Liver (tissue), 3 donors: ENCODE results near the gene SDE2.

Experiments
- EGR1 ChIP-seq, 2 donors: IDR thresholded peaks; 2 replicates each; pipeline ENCODE4 v1.6.1; 2016 to 2018; ENCODE audit warnings: antibody characterized with exemption in 2 of 2, low read depth in 2 of 2
- FOXA1 ChIP-seq: IDR thresholded peaks from 2 replicates; pipeline ENCODE4 v1.6.1; 2016; ENCODE audit warnings: antibody characterized with exemption
- HNF4G ChIP-seq: IDR thresholded peaks from 2 replicates; pipeline ENCODE4 v1.6.1; 2016; ENCODE audit warnings: antibody characterized with exemption
- RAD21 ChIP-seq, 2 donors: IDR thresholded peaks; 2 replicates each; pipeline ENCODE4 v1.6.1; 2016; ENCODE audit warnings: antibody characterized with exemption in 2 of 2, mild to moderate bottlenecking in 2 of 2
- RXRA ChIP-seq, 2 donors: IDR thresholded peaks; 2 replicates each; pipeline ENCODE4 v1.6.1; 2017 to 2018; ENCODE audit warnings: antibody characterized with exemption in 2 of 2, mild to moderate bottlenecking in 1 of 2
- SP1 ChIP-seq: IDR thresholded peaks from 2 replicates; pipeline ENCODE4 v1.6.1; 2018; ENCODE audit warnings: antibody characterized with exemption, mild to moderate bottlenecking
- YY1 ChIP-seq: IDR thresholded peaks from 2 replicates; pipeline ENCODE4 v1.6.1; 2016; ENCODE audit warnings: antibody characterized with exemption, mild to moderate bottlenecking
- TF ChIP-seq, protein P1 (sequence below): IDR thresholded peaks from 2 replicates; pipeline ENCODE4 v1.6.1; 2016; ENCODE audit warnings: antibody characterized with exemption, mild to moderate bottlenecking
- TF ChIP-seq, protein P2 (sequence below): fragments of 150-350 bp; IDR thresholded peaks from 2 replicates; pipeline ENCODE4 v1.5.1; 2017; ENCODE audit warnings: improper control_type of control experiment, low read depth, low read length; ENCODE audit not compliant: missing input control
- TF ChIP-seq, protein P3 (sequence below): IDR thresholded peaks from 2 replicates; pipeline ENCODE4 v1.6.1; 2016; ENCODE audit warnings: antibody characterized with exemption
- TF ChIP-seq, protein P4 (sequence below): IDR thresholded peaks from 2 replicates; pipeline ENCODE4 v1.6.1; 2016; ENCODE audit warnings: antibody characterized with exemption
- donor health status: healthy.
- donor health status: healthy.

GRCh38 chr1:226038661-226039060 is 39.5 kb upstream of the SDE2 start:
- TF ChIP-seq, protein P1, sequence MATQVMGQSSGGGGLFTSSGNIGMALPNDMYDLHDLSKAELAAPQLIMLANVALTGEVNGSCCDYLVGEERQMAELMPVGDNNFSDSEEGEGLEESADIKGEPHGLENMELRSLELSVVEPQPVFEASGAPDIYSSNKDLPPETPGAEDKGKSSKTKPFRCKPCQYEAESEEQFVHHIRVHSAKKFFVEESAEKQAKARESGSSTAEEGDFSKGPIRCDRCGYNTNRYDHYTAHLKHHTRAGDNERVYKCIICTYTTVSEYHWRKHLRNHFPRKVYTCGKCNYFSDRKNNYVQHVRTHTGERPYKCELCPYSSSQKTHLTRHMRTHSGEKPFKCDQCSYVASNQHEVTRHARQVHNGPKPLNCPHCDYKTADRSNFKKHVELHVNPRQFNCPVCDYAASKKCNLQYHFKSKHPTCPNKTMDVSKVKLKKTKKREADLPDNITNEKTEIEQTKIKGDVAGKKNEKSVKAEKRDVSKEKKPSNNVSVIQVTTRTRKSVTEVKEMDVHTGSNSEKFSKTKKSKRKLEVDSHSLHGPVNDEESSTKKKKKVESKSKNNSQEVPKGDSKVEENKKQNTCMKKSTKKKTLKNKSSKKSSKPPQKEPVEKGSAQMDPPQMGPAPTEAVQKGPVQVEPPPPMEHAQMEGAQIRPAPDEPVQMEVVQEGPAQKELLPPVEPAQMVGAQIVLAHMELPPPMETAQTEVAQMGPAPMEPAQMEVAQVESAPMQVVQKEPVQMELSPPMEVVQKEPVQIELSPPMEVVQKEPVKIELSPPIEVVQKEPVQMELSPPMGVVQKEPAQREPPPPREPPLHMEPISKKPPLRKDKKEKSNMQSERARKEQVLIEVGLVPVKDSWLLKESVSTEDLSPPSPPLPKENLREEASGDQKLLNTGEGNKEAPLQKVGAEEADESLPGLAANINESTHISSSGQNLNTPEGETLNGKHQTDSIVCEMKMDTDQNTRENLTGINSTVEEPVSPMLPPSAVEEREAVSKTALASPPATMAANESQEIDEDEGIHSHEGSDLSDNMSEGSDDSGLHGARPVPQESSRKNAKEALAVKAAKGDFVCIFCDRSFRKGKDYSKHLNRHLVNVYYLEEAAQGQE: no peak
- TF ChIP-seq RXRA (IDR thresholded peaks at IDR 0.05) (no peak), HNF4G (no peak), EGR1 (IDR thresholded peaks at IDR 0.05; ENCODE audit: low read depth in 2 of 2) (no peak), YY1 (no peak), RAD21 (IDR thresholded peaks at IDR 0.05) (no peak), FOXA1 (no peak), SP1 (no peak)
- TF ChIP-seq, protein P2, sequence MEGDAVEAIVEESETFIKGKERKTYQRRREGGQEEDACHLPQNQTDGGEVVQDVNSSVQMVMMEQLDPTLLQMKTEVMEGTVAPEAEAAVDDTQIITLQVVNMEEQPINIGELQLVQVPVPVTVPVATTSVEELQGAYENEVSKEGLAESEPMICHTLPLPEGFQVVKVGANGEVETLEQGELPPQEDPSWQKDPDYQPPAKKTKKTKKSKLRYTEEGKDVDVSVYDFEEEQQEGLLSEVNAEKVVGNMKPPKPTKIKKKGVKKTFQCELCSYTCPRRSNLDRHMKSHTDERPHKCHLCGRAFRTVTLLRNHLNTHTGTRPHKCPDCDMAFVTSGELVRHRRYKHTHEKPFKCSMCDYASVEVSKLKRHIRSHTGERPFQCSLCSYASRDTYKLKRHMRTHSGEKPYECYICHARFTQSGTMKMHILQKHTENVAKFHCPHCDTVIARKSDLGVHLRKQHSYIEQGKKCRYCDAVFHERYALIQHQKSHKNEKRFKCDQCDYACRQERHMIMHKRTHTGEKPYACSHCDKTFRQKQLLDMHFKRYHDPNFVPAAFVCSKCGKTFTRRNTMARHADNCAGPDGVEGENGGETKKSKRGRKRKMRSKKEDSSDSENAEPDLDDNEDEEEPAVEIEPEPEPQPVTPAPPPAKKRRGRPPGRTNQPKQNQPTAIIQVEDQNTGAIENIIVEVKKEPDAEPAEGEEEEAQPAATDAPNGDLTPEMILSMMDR: no peak
- TF ChIP-seq, protein P3, sequence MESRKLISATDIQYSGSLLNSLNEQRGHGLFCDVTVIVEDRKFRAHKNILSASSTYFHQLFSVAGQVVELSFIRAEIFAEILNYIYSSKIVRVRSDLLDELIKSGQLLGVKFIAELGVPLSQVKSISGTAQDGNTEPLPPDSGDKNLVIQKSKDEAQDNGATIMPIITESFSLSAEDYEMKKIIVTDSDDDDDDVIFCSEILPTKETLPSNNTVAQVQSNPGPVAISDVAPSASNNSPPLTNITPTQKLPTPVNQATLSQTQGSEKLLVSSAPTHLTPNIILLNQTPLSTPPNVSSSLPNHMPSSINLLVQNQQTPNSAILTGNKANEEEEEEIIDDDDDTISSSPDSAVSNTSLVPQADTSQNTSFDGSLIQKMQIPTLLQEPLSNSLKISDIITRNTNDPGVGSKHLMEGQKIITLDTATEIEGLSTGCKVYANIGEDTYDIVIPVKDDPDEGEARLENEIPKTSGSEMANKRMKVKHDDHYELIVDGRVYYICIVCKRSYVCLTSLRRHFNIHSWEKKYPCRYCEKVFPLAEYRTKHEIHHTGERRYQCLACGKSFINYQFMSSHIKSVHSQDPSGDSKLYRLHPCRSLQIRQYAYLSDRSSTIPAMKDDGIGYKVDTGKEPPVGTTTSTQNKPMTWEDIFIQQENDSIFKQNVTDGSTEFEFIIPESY: no peak
- TF ChIP-seq, protein P4, sequence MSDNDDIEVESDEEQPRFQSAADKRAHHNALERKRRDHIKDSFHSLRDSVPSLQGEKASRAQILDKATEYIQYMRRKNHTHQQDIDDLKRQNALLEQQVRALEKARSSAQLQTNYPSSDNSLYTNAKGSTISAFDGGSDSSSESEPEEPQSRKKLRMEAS: no peak
